ENCODE results near the gene FCRL5.

The FCRL5 gene

DNA sequence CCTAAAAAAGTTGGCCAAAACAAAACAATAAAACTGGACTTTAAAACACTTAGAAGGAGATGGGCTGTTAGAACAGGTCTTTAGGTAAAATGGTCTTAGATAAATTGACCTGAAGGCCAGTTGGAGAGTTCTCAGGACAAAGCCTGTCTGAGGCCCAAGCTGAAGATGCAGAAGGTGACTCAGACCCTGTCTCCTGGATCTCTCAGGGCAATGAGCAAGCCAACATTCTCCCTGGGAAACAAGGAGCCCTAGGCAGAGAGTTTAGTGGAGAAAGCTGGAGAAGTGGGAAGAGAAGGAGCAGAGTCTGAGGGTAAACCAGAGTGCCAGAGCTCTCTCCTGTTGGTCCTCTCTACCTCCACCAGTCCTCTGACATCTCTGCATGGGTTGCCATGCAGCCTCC, 70.1 kb downstream of the FCRL5 start:
- Histone ChIP-seq H4K8ac (ENCODE audit: low read depth, low read length) (no peak overlapping the region), H3K27ac (ENCODE audit: low read depth, low read length) (no peak overlapping the region), H3K79me1 (ENCODE audit: low read length) (no peaks in the 10 kb centered on the region), H2BK5ac (ENCODE audit: low read depth, low read length, poor library complexity) (no peak overlapping the region), H3K36me3 (ENCODE audit: control insufficient read depth in 1 of 2, insufficient read depth in 2 of 2, low read length in 2 of 2) (no peaks in the 10 kb centered on the region), H3K4me3 (ENCODE audit: low read depth, low read length) (no peak overlapping the region), H3K4me1 (ENCODE audit: control insufficient read depth in 1 of 2, insufficient read depth in 2 of 2, low read length in 2 of 2) (no peaks in the 10 kb centered on the region), H3K4me2 (ENCODE audit: low read length) (no peak overlapping the region), H3K18ac (ENCODE audit: low read length) (no peak overlapping the region), H3K14ac (ENCODE audit: low read length) (no peak overlapping the region), H4K12ac (ENCODE audit: low read depth, low read length) (no peak overlapping the region), H2AFZ (ENCODE audit: insufficient read depth, low read length, poor library complexity) (no peak overlapping the region), H3K23ac (ENCODE audit: low read length) (no peak overlapping the region), H4K91ac (ENCODE audit: low read depth, low read length) (no peak overlapping the region), H2AK5ac (ENCODE audit: low read length) (no peak overlapping the region), H2BK120ac (ENCODE audit: insufficient read depth, low read length, poor library complexity) (no peak overlapping the region), H3K79me2 (ENCODE audit: control insufficient read depth, insufficient read depth, low read length, poor library complexity) (no peaks in the 10 kb centered on the region), H3K4ac (ENCODE audit: low read depth, low read length) (no peak overlapping the region), H3K27me3 (ENCODE audit: insufficient read depth, low read length) (no peaks in the 10 kb centered on the region), H2BK12ac (ENCODE audit: low read length) (no peak overlapping the region), H3K9me3 (ENCODE audit: insufficient read depth, low read depth, low read length) (peaks cover 6% of the 10 kb centered on the region), H3K9ac (ENCODE audit: low read length) (no peak overlapping the region)
- DNase-seq = no peak

DNA sequence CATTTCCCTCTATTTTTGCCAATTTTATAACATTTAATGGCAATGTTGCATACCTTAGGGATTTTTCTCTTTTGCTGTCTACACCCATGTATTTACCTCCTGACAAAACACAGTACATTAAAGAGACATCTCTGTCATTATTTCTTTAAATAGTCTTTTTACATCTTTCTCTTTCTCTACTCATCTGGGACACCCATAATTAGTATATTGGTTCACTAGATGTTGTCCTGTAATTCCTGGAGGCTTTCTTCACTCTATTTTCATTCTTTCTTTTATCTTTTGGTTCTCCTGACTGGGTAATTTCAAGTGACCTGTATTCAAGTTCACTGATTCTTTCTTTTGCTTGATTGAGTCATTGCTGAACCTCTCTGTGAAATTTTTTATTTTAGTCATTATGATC, 74.3 kb downstream of the FCRL5 start:
- no peak overlapping the region for H3K9ac ChIP-seq (ENCODE audit: low read length)
- no peak overlapping the region for H3K14ac ChIP-seq (ENCODE audit: low read length)
- H2AK5ac ChIP-seq (ENCODE audit: low read length) = no peak overlapping the region
- H4K91ac ChIP-seq (ENCODE audit: low read depth, low read length) = no peak overlapping the region
- H4K8ac ChIP-seq (ENCODE audit: low read depth, low read length) = no peak overlapping the region
- H3K4me2 ChIP-seq (ENCODE audit: low read length) = no peak overlapping the region
- H3K79me1 ChIP-seq (ENCODE audit: low read length) = no peaks in the 10 kb centered on the region
- no peaks in the 10 kb centered on the region for H3K27me3 ChIP-seq (ENCODE audit: insufficient read depth, low read length)
- no peak overlapping the region for H3K27ac ChIP-seq (ENCODE audit: low read depth, low read length)
- no peak overlapping the region for H3K4ac ChIP-seq (ENCODE audit: low read depth, low read length)
- H3K79me2 ChIP-seq (ENCODE audit: control insufficient read depth, insufficient read depth, low read length, poor library complexity) = no peaks in the 10 kb centered on the region
- no peak overlapping the region for H2BK12ac ChIP-seq (ENCODE audit: low read length)
- H3K18ac ChIP-seq (ENCODE audit: low read length) = no peak overlapping the region
- H3K36me3 ChIP-seq (ENCODE audit: control insufficient read depth in 1 of 2, insufficient read depth in 2 of 2, low read length in 2 of 2) = no peaks in the 10 kb centered on the region
- H3K9me3 ChIP-seq (ENCODE audit: insufficient read depth, low read depth, low read length) = peaks cover 6% of the 10 kb centered on the region
- H4K12ac ChIP-seq (ENCODE audit: low read depth, low read length) = no peak overlapping the region
- no peak for DNase-seq
- no peak overlapping the region for H3K4me3 ChIP-seq (ENCODE audit: low read depth, low read length)
- no peak overlapping the region for H2AFZ ChIP-seq (ENCODE audit: insufficient read depth, low read length, poor library complexity)
- no peak overlapping the region for H2BK5ac ChIP-seq (ENCODE audit: low read depth, low read length, poor library complexity)
- H3K4me1 ChIP-seq (ENCODE audit: control insufficient read depth in 1 of 2, insufficient read depth in 2 of 2, low read length in 2 of 2) = no peaks in the 10 kb centered on the region
- no peak overlapping the region for H2BK120ac ChIP-seq (ENCODE audit: insufficient read depth, low read length, poor library complexity)
- H3K23ac ChIP-seq (ENCODE audit: low read length) = no peak overlapping the region

DNA sequence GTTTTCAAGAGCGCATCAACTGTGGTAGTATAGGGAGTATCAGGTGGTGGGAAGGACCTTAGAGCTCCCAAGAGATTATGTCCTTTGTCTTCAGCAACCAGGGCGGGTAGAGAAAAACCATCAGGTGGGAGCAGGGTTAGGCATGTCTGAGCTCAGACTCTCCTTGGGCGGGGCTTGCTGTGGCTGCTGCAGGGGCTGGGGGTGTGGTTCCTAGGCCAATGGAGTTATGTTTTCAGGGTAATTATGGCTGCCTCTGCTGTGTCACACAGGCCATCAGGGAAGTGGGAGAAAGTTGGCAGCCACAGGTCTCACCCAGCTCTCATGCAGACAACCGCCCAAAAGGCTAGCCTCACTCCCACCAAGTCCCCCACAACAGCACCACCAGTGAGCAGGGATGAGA, 74.9 kb downstream of the FCRL5 start:
- Histone ChIP-seq H3K4me3 (ENCODE audit: low read depth, low read length) (peak overlapping the region; percentile 16), H3K79me1 (ENCODE audit: low read length) (no peaks in the 10 kb centered on the region), H4K12ac (ENCODE audit: low read depth, low read length) (no peak overlapping the region), H3K27ac (ENCODE audit: low read depth, low read length) (no peak overlapping the region), H3K9me3 (ENCODE audit: insufficient read depth, low read depth, low read length) (peaks cover 6% of the 10 kb centered on the region), H2BK12ac (ENCODE audit: low read length) (no peak overlapping the region), H3K36me3 (ENCODE audit: control insufficient read depth in 1 of 2, insufficient read depth in 2 of 2, low read length in 2 of 2) (no peaks in the 10 kb centered on the region), H4K91ac (ENCODE audit: low read depth, low read length) (no peak overlapping the region), H2AK5ac (ENCODE audit: low read length) (no peak overlapping the region), H3K14ac (ENCODE audit: low read length) (no peak overlapping the region), H3K9ac (ENCODE audit: low read length) (no peak overlapping the region), H3K4me1 (ENCODE audit: control insufficient read depth in 1 of 2, insufficient read depth in 2 of 2, low read length in 2 of 2) (no peaks in the 10 kb centered on the region), H2BK120ac (ENCODE audit: insufficient read depth, low read length, poor library complexity) (no peak overlapping the region), H3K79me2 (ENCODE audit: control insufficient read depth, insufficient read depth, low read length, poor library complexity) (no peaks in the 10 kb centered on the region), H3K18ac (ENCODE audit: low read length) (no peak overlapping the region), H2BK5ac (ENCODE audit: low read depth, low read length, poor library complexity) (no peak overlapping the region), H2AFZ (ENCODE audit: insufficient read depth, low read length, poor library complexity) (no peak overlapping the region), H3K4ac (ENCODE audit: low read depth, low read length) (no peak overlapping the region), H3K4me2 (ENCODE audit: low read length) (no peak overlapping the region), H3K23ac (ENCODE audit: low read length) (no peak overlapping the region), H3K27me3 (ENCODE audit: insufficient read depth, low read length) (no peaks in the 10 kb centered on the region), H4K8ac (ENCODE audit: low read depth, low read length) (no peak overlapping the region)
- WGBS (ENCODE audit: extremely low coverage, insufficient coverage, insufficient read length) = no CpG with 5 or more reads among the region's 4 CpGs
- no peak for DNase-seq

DNA sequence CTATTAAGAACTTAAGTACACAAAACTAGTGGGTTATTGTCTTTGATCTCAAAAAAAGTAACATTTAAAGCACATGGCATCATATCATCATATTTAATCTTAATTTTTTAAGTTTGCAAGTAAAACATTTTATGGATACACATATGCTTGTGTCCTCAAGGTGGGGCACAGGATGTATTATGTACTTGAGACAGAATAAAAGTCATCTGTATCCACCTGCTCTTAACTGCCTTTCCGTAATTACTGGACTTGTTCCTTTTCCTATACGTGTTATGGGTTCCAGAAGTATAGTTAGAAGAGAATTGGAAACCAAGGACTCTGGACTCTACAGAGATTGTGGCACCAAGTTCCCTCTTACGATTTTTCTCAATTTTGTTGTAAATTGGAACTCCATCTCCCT, 79.4 kb downstream of the FCRL5 start:
- H4K8ac ChIP-seq (ENCODE audit: low read depth, low read length) = no peak overlapping the region
- H3K9me3 ChIP-seq (ENCODE audit: insufficient read depth, low read depth, low read length) = no peaks in the 10 kb centered on the region
- H2BK5ac ChIP-seq (ENCODE audit: low read depth, low read length, poor library complexity) = no peak overlapping the region
- H3K79me1 ChIP-seq (ENCODE audit: low read length) = no peaks in the 10 kb centered on the region
- peaks cover 3 to 4% of the 10 kb centered on the region in 2 experiments for H3K4me1 ChIP-seq (ENCODE audit: control insufficient read depth in 1 of 2, insufficient read depth in 2 of 2, low read length in 2 of 2)
- H3K4me3 ChIP-seq (ENCODE audit: low read depth, low read length) = no peak overlapping the region
- H2BK12ac ChIP-seq (ENCODE audit: low read length) = no peak overlapping the region
- no peak overlapping the region for H3K4ac ChIP-seq (ENCODE audit: low read depth, low read length)
- no peak overlapping the region for H2AK5ac ChIP-seq (ENCODE audit: low read length)
- no peak overlapping the region for H3K9ac ChIP-seq (ENCODE audit: low read length)
- no peak overlapping the region for H3K4me2 ChIP-seq (ENCODE audit: low read length)
- H4K91ac ChIP-seq (ENCODE audit: low read depth, low read length) = no peak overlapping the region
- no peaks in the 10 kb centered on the region for H3K79me2 ChIP-seq (ENCODE audit: control insufficient read depth, insufficient read depth, low read length, poor library complexity)
- no peak overlapping the region for H4K12ac ChIP-seq (ENCODE audit: low read depth, low read length)
- DNase-seq = no peak
- H2BK120ac ChIP-seq (ENCODE audit: insufficient read depth, low read length, poor library complexity) = no peak overlapping the region
- no peak overlapping the region for H3K14ac ChIP-seq (ENCODE audit: low read length)
- no peaks in the 10 kb centered on the region for H3K27me3 ChIP-seq (ENCODE audit: insufficient read depth, low read length)
- H2AFZ ChIP-seq (ENCODE audit: insufficient read depth, low read length, poor library complexity) = no peak overlapping the region
- no peak overlapping the region for H3K18ac ChIP-seq (ENCODE audit: low read length)
- H3K27ac ChIP-seq (ENCODE audit: low read depth, low read length) = no peak overlapping the region
- no CpG with 5 or more reads among the region's 3 CpGs for WGBS (ENCODE audit: extremely low coverage, insufficient coverage, insufficient read length)
- no peaks in the 10 kb centered on the region for H3K36me3 ChIP-seq (ENCODE audit: control insufficient read depth in 1 of 2, insufficient read depth in 2 of 2, low read length in 2 of 2)
- no peak overlapping the region for H3K23ac ChIP-seq (ENCODE audit: low read length)
